GM12878 (cell line): Measurements from ENCODE around the gene PF4V1.

Experiments used
- BMI1 ChIP-seq: fragments of 450-650 bp; IDR thresholded peaks from 2 replicates; pipeline ENCODE4 v1.6.1; 2016; ENCODE audit warnings: mild to moderate bottlenecking, moderate library complexity, borderline replicate concordance
- KDM1A ChIP-seq: fragments of 200-600 bp; sonication (generic); IDR thresholded peaks from 2 replicates; pipeline ENCODE4 v1.6.1; 2016; ENCODE audit warnings: borderline replicate concordance
- PAX5 ChIP-seq: IDR thresholded peaks from 2 replicates; pipeline ENCODE4 v1.6.1; 2011; ENCODE audit warnings: low read depth, low read length, borderline replicate concordance
- POLR2AphosphoS5 ChIP-seq: IDR thresholded peaks from 2 replicates; pipeline ENCODE4 v1.6.1; 2011; ENCODE audit warnings: mild to moderate bottlenecking, low read length, inconsistent platforms
- RAD21 ChIP-seq: IDR thresholded peaks from 2 replicates; pipeline ENCODE4 v1.6.1; 2011; ENCODE audit warnings: mild to moderate bottlenecking, low read depth, low read length, moderate library complexity; ENCODE audit not compliant: insufficient read depth
- SPI1 ChIP-seq: IDR thresholded peaks from 2 replicates; pipeline ENCODE4 v1.6.1; 2011; ENCODE audit warnings: low read depth, mild to moderate bottlenecking, low read length, moderate library complexity, borderline replicate concordance; ENCODE audit not compliant: insufficient read depth
- TF ChIP-seq, protein P1 (sequence below), 3 experiments: IDR thresholded peaks in 2 of 3; conservative IDR thresholded peaks in 1 of 3; 2 replicates each; pipeline ENCODE4 v1.5.1; 2011; ENCODE audit warnings: low read depth in 3 of 3, low read length in 3 of 3, mild to moderate bottlenecking in 3 of 3, control low read depth in 2 of 3, moderate library complexity in 2 of 3, inconsistent platforms in 1 of 3, mixed read lengths in 1 of 3; ENCODE audit not compliant: control insufficient read depth in 2 of 3, insufficient read depth in 1 of 3; ENCODE audit errors: extremely low read depth in 1 of 3
- TF ChIP-seq, protein P2 (sequence below): fragments of 450-650 bp; IDR thresholded peaks from 2 replicates; pipeline ENCODE4 v1.6.1; 2017; ENCODE audit warnings: antibody characterized with exemption, mild to moderate bottlenecking, moderate library complexity
- TF ChIP-seq, protein P3 (sequence below): IDR thresholded peaks from 2 replicates; pipeline ENCODE4 v1.6.1; 2012; ENCODE audit warnings: mild to moderate bottlenecking, low read depth, low read length
- TF ChIP-seq, protein P4 (sequence below): fragments of 450-650 bp; formaldehyde crosslinking; IDR thresholded peaks from 2 replicates; pipeline ENCODE4 v1.5.0; 2022; ENCODE audit warnings: mild to moderate bottlenecking, missing genetic modification characterization

DNA sequence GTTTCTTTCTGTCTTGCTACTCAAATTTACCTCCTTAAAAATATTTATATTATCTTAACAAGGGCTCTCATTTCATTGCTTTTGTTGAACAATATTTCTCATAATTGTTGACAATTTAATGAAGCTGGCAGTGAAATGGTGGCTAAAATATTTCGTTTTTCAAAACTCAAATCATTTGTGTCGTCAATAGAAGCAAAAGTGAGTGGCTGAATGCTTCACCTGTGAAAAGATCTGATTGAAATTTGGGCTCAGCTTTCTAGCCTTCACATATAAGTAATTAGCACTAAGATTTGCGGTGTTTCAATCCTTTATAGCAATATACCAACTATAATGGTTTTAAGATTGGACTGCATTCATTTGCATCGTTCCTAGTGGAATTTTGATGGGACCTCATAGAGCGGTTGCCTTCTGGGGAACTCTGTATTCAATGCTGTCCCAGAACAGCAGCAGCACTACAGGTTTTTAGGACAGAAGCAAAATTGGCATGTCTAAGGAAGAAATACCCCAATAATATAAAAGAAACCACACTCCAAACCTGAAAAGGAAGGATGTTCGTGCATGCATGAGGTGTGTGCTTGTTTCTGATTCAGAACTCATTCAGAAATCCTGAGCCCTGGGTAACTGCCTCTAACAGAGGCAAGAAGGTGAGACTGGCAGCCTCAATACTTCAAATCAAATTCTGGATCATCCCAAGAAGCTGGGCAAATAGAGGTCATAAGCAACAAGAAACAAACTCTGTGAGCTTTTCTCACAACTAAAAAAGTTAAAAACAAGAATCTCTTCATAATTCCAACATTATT lies 18.6 kb downstream of the PF4V1 start:
- TF ChIP-seq KDM1A (no peak), RAD21 (no peak), PAX5 (no peak), BMI1 (no peak), SPI1 (no peak), POLR2AphosphoS5 (no peak)
- TF ChIP-seq, protein P1, sequence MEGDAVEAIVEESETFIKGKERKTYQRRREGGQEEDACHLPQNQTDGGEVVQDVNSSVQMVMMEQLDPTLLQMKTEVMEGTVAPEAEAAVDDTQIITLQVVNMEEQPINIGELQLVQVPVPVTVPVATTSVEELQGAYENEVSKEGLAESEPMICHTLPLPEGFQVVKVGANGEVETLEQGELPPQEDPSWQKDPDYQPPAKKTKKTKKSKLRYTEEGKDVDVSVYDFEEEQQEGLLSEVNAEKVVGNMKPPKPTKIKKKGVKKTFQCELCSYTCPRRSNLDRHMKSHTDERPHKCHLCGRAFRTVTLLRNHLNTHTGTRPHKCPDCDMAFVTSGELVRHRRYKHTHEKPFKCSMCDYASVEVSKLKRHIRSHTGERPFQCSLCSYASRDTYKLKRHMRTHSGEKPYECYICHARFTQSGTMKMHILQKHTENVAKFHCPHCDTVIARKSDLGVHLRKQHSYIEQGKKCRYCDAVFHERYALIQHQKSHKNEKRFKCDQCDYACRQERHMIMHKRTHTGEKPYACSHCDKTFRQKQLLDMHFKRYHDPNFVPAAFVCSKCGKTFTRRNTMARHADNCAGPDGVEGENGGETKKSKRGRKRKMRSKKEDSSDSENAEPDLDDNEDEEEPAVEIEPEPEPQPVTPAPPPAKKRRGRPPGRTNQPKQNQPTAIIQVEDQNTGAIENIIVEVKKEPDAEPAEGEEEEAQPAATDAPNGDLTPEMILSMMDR (IDR thresholded peaks at IDR 0.05 in 2 of 3, conservative IDR thresholded peaks at IDR 0.05 in 1 of 3; ENCODE audit: control insufficient read depth in 2 of 3, extremely low read depth in 1 of 3, insufficient read depth in 1 of 3, low read depth in 3 of 3, low read length in 3 of 3): no peak
- TF ChIP-seq, protein P2, sequence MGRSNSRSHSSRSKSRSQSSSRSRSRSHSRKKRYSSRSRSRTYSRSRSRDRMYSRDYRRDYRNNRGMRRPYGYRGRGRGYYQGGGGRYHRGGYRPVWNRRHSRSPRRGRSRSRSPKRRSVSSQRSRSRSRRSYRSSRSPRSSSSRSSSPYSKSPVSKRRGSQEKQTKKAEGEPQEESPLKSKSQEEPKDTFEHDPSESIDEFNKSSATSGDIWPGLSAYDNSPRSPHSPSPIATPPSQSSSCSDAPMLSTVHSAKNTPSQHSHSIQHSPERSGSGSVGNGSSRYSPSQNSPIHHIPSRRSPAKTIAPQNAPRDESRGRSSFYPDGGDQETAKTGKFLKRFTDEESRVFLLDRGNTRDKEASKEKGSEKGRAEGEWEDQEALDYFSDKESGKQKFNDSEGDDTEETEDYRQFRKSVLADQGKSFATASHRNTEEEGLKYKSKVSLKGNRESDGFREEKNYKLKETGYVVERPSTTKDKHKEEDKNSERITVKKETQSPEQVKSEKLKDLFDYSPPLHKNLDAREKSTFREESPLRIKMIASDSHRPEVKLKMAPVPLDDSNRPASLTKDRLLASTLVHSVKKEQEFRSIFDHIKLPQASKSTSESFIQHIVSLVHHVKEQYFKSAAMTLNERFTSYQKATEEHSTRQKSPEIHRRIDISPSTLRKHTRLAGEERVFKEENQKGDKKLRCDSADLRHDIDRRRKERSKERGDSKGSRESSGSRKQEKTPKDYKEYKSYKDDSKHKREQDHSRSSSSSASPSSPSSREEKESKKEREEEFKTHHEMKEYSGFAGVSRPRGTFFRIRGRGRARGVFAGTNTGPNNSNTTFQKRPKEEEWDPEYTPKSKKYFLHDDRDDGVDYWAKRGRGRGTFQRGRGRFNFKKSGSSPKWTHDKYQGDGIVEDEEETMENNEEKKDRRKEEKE: no peak
- TF ChIP-seq, protein P3, sequence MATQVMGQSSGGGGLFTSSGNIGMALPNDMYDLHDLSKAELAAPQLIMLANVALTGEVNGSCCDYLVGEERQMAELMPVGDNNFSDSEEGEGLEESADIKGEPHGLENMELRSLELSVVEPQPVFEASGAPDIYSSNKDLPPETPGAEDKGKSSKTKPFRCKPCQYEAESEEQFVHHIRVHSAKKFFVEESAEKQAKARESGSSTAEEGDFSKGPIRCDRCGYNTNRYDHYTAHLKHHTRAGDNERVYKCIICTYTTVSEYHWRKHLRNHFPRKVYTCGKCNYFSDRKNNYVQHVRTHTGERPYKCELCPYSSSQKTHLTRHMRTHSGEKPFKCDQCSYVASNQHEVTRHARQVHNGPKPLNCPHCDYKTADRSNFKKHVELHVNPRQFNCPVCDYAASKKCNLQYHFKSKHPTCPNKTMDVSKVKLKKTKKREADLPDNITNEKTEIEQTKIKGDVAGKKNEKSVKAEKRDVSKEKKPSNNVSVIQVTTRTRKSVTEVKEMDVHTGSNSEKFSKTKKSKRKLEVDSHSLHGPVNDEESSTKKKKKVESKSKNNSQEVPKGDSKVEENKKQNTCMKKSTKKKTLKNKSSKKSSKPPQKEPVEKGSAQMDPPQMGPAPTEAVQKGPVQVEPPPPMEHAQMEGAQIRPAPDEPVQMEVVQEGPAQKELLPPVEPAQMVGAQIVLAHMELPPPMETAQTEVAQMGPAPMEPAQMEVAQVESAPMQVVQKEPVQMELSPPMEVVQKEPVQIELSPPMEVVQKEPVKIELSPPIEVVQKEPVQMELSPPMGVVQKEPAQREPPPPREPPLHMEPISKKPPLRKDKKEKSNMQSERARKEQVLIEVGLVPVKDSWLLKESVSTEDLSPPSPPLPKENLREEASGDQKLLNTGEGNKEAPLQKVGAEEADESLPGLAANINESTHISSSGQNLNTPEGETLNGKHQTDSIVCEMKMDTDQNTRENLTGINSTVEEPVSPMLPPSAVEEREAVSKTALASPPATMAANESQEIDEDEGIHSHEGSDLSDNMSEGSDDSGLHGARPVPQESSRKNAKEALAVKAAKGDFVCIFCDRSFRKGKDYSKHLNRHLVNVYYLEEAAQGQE: no peak
- TF ChIP-seq, protein P4, sequence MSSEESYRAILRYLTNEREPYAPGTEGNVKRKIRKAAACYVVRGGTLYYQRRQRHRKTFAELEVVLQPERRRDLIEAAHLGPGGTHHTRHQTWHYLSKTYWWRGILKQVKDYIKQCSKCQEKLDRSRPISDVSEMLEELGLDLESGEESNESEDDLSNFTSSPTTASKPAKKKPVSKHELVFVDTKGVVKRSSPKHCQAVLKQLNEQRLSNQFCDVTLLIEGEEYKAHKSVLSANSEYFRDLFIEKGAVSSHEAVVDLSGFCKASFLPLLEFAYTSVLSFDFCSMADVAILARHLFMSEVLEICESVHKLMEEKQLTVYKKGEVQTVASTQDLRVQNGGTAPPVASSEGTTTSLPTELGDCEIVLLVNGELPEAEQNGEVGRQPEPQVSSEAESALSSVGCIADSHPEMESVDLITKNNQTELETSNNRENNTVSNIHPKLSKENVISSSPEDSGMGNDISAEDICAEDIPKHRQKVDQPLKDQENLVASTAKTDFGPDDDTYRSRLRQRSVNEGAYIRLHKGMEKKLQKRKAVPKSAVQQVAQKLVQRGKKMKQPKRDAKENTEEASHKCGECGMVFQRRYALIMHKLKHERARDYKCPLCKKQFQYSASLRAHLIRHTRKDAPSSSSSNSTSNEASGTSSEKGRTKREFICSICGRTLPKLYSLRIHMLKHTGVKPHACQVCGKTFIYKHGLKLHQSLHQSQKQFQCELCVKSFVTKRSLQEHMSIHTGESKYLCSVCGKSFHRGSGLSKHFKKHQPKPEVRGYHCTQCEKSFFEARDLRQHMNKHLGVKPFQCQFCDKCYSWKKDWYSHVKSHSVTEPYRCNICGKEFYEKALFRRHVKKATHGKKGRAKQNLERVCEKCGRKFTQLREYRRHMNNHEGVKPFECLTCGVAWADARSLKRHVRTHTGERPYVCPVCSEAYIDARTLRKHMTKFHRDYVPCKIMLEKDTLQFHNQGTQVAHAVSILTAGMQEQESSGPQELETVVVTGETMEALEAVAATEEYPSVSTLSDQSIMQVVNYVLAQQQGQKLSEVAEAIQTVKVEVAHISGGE (CRISPR knock-in tag): no peak
